Activated CD8-positive, alpha-beta memory T cell treated with anti-CD3 and anti-CD28 coated beads for 36 hours (primary cell): Measurements from ENCODE around the gene TOMM7. TPM values are rescaled to one million over a fixed set of nuclear protein-coding genes. Genes with fewer than 3 reads are reported as not detected.

ENCODE experiments used
- CTCF ChIA-PET: fragments of 350-600 bp; sonication (Branson Sonifier 250); formaldehyde crosslinking; loops from one replicate; lab custom pipeline; 2021; ENCODE audit warnings: antibody characterized with exemption; lab: Charles Lee
- POLR2A ChIA-PET: fragments of 350-600 bp; sonication (Branson Sonifier 250); formaldehyde crosslinking; loops from one replicate; lab custom pipeline; 2021; ENCODE audit warnings: antibody characterized with exemption; lab: Charles Lee
- total RNA-seq, 2 experiments: library from RNA; stranded (reverse); gene quantifications; one replicate each; pipeline ENCODE4 v1.2.3, GENCODE V29; 2021

Gene TOMM7
- total RNA-seq, 2 experiments from 2014 or later = 240 to 259 TPM

DNA sequence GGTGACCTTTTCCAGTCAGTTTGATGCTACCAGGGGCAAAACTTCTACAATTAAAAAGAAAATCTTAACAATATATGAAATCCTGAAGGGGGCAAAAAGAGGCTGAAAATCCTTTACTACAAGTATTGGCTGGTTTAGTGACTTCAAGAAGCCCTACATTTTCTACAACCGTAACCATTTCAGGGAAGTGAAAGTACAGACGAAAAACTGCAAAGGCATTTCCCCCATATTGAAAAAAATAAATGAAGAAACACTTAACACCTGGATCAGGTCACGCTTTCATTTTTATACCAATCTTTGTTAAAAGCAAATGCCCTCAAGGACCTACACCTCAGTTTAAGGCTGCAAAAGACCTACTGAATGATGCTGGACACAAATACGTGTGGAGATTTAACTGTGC lies 57.0 kb downstream of the TOMM7 start:
- POLR2A ChIA-PET = no interaction called here
- CTCF ChIA-PET = no interaction called here

Other genes starting within 250 kb of the TOMM7 start
- gene IL6, start 95.6 kb downstream of the TOMM7 start, total RNA-seq = 1 to 10 TPM; 1.1 to 1.4 TPM
- gene HYCC1, start 191.3 kb upstream of the TOMM7 start, total RNA-seq = 10 to 100 TPM; 27.8 to 28.0 TPM